Ecto neural progenitor cell (in vitro differentiated cells): ENCODE data around the gene CRTAP.
"Not testable (repeated sequence)": the region's sequence is repeated elsewhere in the genome, so short reads cannot be mapped to it uniquely, and the experiment has no call there.

Source experiments
- DNase-seq: peaks from one replicate; pipeline ENCODE4 v3.0.0-alpha.2; 2018; ENCODE audit warnings: low spot score

The CRTAP gene

DNA sequence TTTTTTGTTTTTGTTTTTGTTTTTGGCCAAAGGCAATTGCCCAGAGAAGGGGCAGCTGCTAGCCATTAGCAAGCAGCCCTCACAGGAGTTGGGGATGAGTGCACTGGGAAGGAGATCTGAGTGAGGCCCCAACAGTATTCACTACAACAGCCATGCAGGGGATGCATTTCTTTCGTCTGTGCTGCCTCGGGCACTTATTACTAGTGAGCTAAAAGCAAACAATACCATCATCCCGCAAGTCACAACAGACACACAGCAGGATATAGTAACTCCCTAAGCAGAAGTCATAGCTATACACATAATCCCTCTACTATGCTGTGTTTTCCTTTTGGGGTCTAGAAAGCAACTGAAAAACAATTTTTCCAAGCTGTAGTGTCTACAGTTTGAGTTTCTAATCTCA, 27.2 kb downstream of the CRTAP start:
- no peak for DNase-seq

DNA sequence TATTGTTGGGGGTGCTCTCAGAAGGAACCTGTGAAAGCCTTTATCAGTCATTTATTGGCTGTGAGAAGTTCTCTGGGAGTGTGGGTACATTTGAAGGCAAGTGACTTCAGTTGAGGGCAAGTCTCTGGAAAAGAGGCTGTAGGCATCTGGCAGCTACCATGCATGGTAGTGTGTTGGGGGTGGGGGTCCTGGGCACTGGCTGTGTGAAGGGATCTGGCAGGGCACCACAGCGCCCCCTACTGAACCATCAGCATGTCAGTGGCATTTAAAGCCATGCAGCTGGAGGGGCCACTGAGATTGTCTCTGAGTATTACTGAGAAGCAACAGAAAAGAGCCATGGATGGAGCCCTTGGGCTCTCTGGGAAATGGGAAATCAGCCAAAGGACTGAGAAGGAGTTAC, 30.6 kb downstream of the CRTAP start:
- peak; percentile 62 for DNase-seq

DNA sequence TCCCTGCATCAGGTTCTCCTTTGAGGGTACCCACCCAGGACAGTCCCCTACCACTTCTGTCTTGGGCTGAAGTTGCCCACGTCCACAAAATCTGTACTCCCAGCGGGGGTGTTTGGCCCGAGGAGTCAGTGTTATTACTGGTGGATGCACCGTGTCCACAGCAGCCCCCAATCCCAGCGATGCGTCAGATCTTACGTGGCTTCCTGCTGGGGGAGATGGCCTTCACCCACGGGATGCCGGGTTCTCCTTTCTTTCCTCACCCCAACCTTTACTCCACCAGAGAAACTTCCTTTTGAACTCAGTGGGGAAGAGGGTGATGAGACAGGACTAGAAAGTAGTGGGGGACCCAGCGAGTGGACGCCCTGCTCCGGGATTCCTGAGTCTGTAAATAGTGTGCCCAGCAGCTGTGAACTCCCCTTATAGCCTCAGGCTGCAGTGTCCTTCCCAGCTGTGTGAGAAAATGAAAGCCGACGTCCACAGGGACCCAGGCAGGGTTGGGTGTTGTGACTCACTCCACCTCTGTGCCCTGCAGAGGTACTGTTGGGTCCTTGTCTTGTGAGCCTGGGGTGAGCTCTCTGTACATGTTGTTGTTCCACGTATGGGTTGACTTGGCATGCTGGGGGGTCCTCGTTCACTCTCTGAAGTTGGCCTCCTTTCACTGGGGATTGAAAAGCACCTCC, 31.5 kb downstream of the CRTAP start:
- DNase-seq: no peak

DNA sequence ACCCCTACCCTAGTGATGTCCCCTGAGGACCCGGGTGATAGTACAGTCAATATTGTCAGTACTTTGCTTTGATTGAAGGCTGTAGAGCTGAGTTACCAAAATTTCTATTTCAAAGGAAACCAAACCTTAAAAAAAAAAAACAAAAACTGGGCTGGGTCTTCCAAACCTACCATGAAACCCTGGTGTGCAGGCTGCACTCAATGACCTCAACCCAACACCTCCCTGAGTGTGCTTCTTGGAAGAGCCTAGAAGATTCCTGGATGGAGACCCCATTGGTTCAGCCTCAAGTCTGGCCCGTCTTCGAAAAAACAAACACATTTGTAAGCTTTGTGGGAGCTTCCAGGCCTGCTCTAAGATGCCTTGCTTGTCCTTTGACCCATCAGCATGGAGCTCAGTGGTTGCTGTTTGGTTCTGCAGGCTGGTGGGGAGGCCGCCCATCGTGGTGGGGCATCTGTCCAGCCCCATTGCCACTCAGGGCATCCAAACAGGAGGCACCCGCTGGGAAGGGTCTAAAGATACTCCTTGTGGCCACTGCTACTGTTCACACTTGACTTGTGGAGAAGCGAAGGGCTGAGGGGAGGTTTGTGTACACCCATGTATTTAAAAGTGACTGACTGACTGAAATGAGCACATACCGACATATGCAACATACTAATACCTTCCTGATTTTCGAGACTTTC, 32.2 kb downstream of the CRTAP start:
- no peak for DNase-seq

DNA sequence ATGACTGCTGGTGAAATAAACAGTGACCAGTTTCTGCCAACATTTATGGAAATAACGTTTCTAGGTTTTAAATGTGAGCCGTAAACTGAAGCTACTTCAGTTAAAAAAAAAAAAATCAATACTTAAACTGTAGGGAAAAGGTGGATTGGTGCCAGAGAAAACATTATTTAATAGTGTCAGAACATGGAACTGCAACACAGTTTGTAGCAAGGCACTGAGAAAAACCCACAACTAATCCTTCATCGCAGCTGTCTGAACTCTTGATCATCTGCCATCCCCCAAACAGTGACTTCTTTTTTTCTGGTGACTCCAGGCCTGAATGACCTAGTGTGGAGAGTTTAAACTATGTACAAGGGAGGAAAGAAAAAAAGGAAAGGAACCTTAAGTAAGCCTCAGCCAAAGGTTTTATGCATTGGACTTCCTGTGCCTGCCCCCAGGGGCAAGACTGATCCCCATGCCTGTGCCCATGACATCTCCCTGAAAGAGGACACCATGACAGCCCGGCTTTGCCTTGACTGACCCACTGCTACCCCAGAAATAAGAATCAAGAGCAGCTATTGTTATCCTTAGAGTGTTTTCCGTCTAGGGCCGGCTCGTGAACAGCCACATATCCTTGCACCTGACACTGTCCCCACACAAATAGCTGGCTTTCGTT, 33.1 kb downstream of the CRTAP start:
- no peak for DNase-seq

DNA sequence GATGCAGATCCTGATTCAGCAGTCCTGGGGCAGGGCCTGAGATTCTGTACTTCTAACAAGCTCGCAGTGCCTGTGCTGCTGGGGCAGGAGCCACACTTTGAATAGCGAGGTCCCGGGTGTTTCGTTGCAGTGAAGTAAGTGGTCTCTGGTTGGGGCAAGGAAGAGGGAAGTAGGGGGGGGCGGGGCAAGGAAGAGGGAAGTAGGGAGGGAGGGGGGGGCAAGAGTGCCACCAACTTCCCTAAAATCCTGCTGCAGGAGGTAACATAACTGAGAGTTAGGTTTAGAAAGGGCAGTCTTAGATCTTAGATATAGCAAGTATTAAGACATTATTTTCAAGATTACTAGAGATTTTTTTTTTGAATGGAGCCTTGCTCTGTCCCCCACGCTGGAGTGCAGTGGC, 35.5 kb downstream of the CRTAP start:
- DNase-seq: no peak

DNA sequence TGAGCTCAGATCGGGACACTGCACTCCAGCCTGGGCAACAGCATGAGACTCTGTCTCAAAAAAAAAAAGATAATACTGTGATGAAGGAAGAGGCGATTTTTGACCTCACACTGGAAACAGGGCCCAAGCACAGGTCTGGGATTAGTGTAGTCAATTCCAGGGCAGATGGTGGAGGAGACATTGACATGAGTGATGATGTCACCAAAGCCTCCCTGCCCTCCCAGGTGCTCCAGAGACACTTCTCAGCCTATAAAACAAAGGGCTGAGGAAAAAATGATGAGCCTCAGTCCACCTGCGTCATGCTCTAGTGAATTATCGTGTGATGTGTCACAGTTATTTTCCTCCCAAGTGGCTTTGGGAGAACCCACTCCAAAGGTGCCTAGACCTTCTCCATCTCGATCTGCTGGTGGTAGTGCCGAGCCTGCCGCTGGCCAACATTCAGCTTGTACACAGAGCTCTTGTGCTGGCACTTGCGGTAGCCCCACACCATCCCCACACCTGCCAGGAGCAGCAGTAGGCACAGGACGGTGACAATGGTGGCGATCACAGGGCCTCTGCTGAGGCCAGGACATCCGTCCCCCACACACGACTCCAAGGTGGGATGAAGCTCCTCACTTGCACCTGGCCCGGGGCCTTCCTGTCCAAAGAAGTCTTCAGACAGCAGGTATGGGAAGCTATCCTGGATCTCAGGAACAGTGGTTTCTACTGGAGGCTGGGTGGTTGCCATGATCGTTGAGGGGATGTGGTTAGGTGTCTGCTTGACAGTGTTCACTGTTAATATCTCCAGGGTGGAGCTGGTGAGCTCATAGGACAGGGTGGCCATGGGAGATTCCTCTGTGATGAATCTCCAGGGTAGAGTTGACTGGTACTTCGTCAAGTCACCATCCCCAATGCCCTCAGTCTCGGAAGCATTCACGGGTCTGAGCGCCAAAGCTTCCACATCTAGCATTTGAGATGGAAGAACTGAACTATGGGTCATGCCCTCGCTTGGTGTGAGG, 38.8 kb downstream of the CRTAP start:
- no peak for DNase-seq

DNA sequence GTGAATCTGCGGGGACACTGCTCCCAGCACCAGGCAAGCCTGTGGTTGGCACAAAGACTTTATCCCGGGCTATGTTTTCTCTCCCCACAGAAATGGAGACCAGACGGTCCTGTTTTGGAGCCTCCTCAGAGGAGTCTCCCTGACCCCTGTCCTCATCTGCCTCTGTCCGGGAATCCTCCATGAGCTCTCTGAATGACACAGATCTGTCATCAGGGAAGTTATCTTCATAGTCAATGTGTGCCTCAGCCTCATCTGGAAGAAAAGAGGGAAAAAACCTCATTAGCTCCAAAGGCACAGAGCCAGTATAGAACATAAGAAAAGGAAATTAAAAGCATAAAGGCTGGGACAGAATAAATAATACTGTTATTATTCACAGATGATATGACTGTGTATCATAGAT, 40.0 kb downstream of the CRTAP start:
- DNase-seq: no peak

DNA sequence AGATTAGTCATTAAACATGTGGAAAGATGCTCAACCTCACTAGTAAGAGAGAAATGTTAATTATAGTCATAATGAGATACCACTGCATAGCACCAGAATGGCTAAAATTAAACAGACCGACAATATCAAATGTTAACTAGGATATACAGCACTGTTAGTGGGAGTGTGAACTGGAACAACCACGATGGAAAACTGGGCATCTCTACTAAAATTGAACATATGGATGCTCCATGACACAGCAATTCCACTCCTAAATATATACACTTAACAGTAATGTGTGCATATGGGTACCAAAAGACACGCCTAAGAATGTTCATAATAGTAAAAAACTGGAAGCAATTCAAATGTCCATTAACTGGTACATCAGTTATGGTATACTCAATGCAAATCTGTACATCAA, 41.5 kb downstream of the CRTAP start:
- DNase-seq: no peak

DNA sequence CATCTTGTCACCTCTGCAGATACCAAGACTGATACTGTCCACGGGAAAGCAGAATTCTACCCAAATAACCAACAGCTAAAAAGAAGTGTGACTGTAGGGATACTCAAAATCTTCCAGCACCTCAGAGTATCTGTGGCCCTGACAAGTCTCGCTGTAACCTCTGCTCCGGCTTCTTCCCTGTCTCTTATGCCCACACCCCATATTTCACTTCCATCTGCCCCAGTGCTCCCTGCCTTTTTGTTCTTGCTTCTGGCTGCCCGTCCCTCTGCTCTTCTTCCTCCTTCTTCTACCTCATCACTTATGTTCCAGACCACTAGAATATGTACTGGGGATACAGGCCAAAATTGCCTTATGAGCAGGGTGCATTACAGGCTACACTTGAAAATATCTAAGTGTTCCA, 45.4 kb downstream of the CRTAP start:
- no peak for DNase-seq

DNA sequence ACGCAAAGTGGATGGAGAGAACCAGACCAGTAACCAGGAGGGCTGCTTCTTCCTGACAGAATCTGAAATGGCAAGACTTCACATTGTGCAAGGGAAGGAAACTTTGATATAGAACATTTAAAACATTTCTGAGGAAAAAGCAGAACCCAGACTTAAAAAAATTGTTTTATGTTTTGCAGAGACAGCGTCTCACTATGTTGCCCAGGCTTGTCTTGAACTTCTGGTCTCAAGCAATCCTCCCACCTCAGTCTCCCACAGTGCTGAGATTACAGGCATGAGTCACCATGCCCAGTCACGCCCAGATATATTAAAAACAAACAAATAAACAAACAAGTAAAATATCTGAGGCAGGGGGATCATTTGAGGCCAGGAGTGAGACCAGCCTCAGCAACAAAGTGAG, 46.2 kb downstream of the CRTAP start:
- DNase-seq: no peak

DNA sequence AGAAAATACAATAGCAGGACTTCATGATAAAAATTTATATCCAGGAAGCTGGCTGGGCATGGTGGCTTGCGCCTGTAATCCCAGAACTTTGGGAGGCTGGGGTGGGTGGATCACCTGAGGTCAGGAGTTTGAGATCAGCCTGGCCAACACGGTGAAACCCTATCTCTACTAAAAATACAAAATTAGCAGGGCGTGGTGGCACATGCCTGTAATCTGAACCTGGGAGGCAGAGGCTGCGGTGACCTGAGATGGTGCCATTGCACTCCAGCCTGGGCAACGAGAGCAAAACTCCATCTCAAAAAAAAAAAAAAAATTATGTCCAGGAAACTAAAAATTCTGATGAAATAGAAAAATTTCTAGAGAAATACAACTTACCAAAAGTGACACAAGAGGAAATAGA, 48.8 kb downstream of the CRTAP start:
- not testable (repeated sequence) for DNase-seq

DNA sequence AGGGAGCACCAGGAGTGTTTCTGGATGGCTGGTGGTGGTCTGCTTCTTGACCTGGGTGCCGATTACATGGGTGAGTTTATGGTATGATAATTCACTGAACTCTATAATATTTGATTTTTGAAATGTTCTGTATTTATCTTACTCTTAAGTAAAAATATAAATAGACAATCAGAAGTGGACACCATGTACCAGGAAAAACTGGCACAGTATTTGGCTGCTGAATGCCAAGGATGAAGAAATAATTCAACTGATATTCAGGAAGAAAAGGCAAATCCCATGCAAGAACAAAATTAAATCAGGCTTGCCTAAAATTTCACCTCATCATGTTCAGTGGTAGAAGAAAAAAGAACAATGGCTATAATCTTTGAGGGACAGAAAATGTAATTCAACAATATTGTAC, 51.6 kb downstream of the CRTAP start:
- no peak for DNase-seq

DNA sequence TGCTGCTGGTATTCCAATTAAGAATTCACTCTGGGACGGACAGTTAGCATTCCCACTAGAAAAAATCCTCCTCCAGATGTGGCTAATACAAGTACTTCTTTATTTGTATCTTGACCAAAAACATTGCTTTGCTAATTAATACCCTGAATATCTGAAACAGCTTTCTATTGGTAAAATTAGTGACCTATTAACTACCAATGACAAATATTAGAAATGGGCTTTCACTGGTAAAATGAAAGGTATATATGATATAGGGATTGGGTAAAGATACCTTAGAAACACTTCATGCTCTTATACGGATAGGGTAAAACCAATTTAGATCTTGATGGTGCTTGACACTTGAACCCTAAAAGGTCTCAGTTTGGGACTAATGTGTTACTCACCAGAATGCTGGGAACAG, 52.3 kb downstream of the CRTAP start:
- DNase-seq: no peak

DNA sequence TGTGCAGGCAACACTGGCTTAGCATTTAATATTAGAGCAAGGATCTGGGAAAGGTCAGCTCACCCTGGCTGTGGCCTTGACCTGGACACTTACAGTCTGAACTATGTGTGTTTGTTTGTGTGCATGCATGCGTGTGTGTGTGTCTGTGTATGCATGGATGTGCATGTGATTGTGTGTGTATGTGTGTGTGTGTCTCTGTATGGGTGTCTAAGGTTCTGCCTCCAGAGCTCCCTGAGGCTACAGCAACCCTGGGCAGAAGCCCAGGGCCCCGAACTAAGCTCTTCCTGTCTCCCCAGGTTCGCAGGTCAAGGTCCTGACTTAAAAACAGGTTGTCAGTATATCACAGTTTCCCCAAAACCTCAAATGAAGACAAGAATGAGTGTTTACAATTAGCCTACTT, 53.5 kb downstream of the CRTAP start:
- no peak for DNase-seq

DNA sequence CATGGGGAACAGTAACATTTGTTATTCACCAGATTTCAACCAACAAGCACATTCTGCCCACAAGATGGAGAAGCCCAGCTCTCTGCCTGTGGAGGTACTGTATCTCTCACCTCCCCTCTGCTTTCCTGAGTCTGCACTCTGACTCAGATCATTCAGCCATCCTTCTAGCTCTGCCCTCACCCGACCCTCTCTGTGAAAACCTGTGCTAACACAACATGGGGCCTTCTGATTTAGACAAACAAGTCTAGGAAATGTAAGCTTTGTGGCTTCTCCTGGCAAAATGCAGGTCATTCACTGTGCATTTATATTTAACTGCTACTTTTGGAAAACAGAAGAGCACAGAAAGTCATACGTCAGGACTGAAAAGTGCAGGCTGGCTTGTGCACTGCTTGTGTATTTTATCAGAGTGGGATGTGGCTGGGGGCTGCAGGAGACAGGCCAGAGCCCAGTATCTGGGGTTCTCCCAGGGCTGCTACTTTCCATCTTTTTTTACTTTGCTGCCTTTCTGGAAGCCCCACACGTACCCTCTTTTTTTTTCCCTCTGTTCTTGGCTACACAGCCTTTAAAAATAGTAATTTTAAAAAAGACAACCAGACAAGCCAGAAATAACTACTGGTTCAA, 54.0 kb downstream of the CRTAP start:
- DNase-seq: no peak

DNA sequence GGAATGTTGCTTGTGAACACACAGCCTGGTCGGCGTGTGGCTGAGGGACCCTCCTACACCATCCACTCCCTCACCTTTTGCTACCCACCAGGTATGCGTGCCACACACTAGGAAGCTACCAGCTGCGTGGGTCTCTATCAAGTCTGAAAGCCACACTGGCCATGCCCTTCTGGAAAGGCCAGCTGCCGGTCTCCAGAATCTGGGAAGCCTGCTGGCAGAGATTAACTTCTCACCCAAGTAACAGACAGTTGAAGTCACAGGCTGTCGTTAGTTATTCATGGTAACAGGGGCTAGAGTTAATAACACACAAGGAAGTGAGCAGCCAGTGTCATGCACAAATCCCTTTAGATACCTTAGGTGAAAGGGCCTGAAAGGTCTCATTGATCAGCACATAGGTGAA, 56.7 kb downstream of the CRTAP start:
- no peak for DNase-seq

DNA sequence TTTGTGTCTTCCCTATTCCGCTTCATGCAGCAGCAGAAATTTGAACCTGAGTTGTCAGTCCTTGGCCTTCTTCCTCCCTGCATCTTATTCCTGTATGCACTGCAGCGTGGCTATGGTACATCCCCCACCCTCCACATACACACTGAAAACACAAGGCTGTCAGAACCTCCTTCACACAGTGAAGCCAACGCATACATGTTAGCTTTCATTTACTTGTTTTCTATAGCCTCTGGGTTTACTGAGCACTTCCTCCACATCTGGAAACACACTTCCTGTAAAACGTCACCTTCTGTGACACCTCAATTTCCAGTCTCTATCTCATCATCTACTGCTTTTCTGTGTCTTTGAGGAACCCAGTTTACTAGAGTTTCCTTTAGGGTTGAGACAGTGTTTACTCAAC, 57.8 kb downstream of the CRTAP start:
- no peak for DNase-seq

DNA sequence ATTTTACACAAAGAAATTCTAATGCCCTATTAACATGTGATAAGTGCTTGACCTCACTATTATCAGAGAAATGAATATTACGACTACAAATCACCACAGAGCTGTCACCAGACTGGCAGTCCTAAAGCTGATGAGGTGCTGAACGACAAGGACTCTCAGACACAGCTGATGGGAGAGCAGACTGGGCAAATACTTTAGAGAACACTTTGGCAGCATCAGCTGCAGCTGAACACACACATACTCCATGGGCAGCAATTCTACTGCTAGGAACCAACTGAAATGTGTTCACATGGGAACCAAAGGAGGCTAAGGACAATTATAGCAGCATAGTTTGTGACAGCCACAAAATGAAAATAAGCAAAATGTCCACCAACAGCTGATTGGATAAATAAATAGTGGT, 59.3 kb downstream of the CRTAP start:
- DNase-seq: no peak

DNA sequence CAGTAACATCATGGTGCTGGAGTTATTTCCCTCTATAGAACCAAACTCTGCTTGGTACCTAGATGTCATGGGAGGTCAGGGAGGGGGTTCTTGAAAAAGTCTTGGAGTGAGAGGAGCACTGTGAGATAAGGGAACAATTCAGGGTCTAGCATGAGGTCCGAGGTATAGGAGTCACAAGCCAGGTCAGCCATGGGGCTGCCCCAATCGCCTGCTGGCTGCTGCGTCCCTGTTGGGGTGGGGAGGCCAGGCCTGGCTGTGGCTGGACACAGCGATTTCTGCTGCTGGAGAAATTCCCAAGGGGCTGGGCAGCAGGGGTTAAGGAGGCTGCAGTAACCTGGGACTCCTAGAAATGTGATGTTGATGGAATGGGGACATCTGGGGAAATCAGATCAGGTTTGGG, 59.9 kb downstream of the CRTAP start:
- DNase-seq: no peak

DNA sequence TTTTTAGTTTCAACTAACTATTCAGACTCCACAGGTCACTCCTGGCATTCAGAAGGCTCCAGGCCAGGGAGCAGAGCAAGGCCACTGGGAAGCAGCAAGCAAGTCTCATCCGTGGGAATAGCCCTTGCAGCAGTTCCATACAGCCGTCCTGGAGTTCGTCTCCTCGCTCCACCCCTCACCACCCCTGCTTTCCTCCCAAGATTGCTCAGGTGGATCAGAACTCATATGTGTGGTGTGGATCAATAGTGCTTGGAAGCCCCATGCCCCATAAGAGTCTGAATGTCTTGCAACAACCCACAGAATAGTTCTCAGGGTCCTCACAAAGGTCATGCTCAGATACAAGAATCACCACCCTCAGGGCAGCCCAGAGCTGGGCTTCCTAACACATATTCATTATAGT, 60.3 kb downstream of the CRTAP start:
- no peak for DNase-seq
